SK-N-SH treated with all-trans-retinoic acid at 6 μM for 48 hours (cell line): ENCODE data around the gene JAM2.

ENCODE experiments used
- BACH2 ChIP-seq: fragments of 250-450 bp; sonication (Bioruptor Pico); IDR thresholded peaks from 2 replicates; pipeline ENCODE4 v1.9.0; 2021; ENCODE audit warnings: mild to moderate bottlenecking, borderline replicate concordance
- ESRRG ChIP-seq: fragments of 250-450 bp; sonication (Bioruptor Pico); IDR thresholded peaks from 2 replicates; pipeline ENCODE4 v1.6.1; 2021; ENCODE audit warnings: mild to moderate bottlenecking
- ISL1 ChIP-seq: fragments of 250-450 bp; sonication (Bioruptor Pico); IDR thresholded peaks from 2 replicates; pipeline ENCODE4 v2.1.2; 2022; ENCODE audit warnings: mild to moderate bottlenecking, moderate library complexity
- OSR1 ChIP-seq: fragments of 250-450 bp; sonication (Bioruptor Pico); IDR thresholded peaks from 2 replicates; pipeline ENCODE4 v1.8.0; 2022; ENCODE audit warnings: moderate library complexity, mild to moderate bottlenecking, inconsistent platforms
- TOX ChIP-seq: fragments of 250-450 bp; sonication (Bioruptor Pico); IDR thresholded peaks from 2 replicates; pipeline ENCODE4 v1.8.0; 2021; ENCODE audit warnings: mild to moderate bottlenecking, moderate library complexity, borderline replicate concordance
- ZFP3 ChIP-seq: fragments of 250-450 bp; sonication (Bioruptor Pico); IDR thresholded peaks from 2 replicates; pipeline ENCODE4 v1.5.0; 2020; ENCODE audit warnings: mild to moderate bottlenecking, moderate library complexity
- ZFP30 ChIP-seq: fragments of 450-650 bp; formaldehyde crosslinking; IDR thresholded peaks from 2 replicates; pipeline ENCODE4 v1.5.0; 2022; ENCODE audit warnings: mild to moderate bottlenecking, moderate library complexity
- TF ChIP-seq, protein P1 (sequence below): fragments of 250-450 bp; sonication (Bioruptor Pico); IDR thresholded peaks from 2 replicates; pipeline ENCODE4 v1.5.1; 2020; ENCODE audit warnings: low read depth, mild to moderate bottlenecking, moderate library complexity

DNA sequence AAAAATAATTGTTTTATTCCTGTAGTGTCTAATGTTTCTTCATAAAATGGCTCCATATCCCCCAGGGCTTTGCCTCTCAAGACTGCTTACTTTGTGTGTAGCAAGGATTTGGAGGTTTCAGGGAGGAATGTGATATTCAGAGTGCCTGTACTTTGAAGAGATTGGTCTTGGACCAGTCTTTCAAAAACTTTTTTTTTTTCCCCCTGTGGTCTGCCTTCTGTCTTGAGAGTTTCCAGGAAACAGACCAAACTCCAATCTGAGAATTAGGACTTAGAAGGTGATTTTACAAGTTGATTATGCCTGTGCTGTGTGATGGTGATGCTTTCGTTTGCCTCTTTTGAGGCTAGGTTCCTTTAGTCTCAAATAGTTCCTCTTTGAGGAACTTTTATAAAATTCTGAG is 121.6 kb downstream of the JAM2 start:
- TF ChIP-seq ESRRG (CRISPR knock-in tag) = no peak
- TF ChIP-seq ZFP30 (CRISPR knock-in tag) = no peak
- no peak for TF ChIP-seq TOX (CRISPR knock-in tag)
- no peak for TF ChIP-seq BACH2 (CRISPR knock-in tag)
- TF ChIP-seq ISL1 (CRISPR knock-in tag) = no peak
- TF ChIP-seq, protein P1, sequence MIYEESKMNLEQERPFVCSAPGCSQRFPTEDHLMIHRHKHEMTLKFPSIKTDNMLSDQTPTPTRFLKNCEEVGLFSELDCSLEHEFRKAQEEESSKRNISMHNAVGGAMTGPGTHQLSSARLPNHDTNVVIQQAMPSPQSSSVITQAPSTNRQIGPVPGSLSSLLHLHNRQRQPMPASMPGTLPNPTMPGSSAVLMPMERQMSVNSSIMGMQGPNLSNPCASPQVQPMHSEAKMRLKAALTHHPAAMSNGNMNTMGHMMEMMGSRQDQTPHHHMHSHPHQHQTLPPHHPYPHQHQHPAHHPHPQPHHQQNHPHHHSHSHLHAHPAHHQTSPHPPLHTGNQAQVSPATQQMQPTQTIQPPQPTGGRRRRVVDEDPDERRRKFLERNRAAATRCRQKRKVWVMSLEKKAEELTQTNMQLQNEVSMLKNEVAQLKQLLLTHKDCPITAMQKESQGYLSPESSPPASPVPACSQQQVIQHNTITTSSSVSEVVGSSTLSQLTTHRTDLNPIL = no peak
- TF ChIP-seq ZFP3 (CRISPR knock-in tag) = no peak
- TF ChIP-seq OSR1 = no peak
